GM21576 (cell line): ENCODE data around the gene VAT1L.

Source experiments
- ATAC-seq: cut with Tn5 transposase; IDR thresholded peaks from one replicate; pipeline ENCODE4 v1.9.1; 2021; ENCODE audit warnings: mild to moderate bottlenecking, moderate library complexity; ENCODE audit not compliant: unreplicated experiment

Gene VAT1L

DNA sequence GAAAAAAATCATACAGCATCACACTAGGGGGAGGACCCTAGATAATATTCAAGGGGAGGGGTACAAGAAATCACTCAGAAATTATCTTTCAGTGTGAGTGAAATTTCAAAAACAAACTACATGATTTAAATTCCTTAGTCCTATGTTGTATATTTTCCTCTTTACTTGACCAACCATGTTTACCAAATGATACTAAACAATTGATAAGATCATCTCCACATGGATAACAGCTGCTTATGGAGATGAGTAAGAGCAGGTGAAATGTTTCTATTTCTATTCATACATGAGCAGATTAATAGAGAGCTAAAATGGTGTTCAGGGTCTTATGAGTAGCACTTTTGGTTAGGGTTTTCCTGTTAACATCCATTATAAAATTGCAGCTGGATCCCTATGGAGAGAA is 7.3 kb upstream of the VAT1L start:
- no peak for ATAC-seq

DNA sequence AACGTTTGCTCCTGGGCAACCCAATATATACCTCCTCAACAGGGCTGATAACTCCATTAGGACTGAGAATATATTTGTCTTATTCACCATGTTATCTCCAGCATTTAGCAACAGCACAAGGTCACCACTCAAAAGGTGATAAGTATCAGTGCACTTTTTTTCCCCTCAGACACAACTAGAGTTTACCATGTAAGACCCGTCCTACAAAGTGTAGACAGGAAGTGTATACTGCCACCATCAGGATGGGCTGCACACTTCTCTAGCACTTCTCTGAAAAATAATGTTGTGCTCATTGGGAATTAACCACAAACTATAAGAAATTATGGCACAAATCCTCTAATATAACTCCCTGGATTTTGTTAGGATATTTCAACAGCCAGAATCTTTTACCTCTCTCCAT is 5.7 kb upstream of the VAT1L start:
- ATAC-seq: no peak

DNA sequence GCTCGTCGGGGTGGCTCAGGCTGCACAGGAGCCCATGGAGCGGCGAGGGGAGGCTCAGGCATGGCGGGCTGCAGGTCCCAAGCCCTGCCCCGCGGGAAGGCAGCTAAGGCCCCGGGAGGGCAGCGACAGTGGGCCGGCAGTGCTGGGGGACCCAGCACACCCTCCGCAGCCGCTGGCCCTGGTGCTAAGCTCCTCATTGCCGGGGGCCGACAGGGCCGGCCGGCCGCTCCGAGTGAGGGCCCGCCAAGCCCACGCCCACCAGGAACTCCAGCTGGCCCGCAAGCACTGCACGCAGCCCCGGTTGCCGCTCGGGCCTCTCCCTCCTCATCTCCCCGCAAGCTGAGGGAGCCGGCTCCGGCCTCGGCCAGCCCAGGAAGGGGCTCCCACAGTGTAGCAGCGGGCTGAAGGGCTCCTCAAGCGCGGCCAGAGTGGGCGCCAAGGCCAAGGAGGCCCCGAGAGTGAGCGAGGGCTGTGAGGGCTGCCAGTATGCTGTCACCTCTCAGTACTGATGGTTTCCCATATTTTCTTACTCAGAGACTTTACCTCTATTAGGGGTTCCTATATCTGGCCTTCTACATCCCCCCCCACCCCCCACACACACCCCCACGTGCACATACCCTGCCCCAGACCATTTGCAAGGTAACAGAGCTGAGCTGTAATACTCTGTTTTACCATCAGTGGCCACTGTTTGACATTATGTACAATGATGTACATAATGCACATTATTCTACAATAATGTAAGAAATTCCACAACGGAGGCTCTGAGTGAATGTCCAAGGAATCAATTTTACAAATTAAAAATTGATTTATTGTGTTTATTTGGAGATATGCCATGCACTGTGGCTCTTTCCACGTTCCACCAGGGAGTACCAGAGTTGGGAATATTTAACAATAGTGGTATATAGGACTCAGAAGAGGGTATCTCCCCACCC is 3.7 kb upstream of the VAT1L start:
- ATAC-seq: no peak

DNA sequence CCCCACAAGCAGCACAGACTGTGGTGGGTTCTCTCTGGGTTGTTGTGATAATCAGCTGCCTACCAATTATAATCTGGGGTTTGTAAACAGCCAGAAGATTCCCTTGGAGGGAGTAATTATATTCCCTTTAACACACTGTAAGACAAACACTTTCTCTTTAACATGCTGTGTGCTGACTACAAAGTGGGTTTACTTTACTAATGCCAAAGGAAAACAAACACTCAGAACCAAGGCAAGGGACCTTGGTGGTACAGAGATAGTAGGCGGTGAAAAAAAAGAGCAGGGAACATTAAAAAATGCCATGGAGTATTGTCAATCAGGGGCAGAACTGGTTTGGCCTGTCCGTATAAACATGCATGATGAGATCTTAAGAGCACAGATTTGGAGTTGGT is 3.0 kb upstream of the VAT1L start:
- no peak for ATAC-seq

DNA sequence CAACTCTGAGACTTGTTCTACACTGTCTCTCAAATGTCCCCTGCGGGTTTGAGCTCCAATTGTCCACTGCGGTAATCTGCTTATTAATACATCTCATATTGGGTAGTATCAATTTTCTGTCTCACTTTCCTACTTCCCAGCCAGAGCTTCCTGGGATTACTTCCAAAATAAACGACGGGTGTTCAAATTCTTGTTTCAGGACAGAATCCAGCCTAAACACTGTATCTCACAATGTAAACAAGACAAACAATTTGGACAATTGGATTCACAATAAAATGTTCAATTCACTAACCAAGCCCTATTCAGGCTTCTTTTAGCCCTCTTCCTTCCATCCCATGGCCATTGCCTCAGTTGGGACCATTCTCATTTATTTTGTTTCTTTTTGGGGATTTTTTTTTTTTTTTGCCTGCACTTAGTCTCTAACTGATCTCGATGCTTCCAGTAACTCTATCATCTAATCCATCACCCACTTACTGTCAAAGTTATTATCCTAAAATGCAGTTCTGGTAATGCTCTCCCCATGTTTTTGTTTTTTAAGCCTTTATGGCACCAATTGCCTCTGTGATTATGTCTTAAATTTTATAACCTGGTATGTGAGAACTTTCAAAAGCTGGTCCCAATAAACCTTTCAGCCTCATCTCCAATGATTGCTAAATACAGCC is 2.0 kb upstream of the VAT1L start:
- ATAC-seq: no peak

DNA sequence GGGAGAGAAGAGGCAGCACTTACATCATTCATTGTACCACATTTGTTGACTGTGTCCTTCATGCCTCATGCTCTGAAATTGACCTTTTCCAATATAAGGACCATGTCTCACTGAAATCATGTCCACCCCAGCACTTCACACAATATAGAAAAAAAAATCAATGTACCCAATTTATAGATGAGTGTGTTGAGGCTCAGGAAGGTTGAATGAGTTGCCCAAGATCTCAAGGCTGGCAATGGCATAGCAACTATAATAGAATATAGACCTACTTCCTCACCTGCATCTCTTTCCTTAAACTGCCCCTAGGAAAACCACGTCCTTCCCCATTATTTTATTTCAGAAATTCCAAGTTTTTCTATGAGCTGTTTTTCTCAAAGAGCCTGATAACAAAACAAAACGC is 912 bp upstream of the VAT1L start:
- no peak for ATAC-seq

DNA sequence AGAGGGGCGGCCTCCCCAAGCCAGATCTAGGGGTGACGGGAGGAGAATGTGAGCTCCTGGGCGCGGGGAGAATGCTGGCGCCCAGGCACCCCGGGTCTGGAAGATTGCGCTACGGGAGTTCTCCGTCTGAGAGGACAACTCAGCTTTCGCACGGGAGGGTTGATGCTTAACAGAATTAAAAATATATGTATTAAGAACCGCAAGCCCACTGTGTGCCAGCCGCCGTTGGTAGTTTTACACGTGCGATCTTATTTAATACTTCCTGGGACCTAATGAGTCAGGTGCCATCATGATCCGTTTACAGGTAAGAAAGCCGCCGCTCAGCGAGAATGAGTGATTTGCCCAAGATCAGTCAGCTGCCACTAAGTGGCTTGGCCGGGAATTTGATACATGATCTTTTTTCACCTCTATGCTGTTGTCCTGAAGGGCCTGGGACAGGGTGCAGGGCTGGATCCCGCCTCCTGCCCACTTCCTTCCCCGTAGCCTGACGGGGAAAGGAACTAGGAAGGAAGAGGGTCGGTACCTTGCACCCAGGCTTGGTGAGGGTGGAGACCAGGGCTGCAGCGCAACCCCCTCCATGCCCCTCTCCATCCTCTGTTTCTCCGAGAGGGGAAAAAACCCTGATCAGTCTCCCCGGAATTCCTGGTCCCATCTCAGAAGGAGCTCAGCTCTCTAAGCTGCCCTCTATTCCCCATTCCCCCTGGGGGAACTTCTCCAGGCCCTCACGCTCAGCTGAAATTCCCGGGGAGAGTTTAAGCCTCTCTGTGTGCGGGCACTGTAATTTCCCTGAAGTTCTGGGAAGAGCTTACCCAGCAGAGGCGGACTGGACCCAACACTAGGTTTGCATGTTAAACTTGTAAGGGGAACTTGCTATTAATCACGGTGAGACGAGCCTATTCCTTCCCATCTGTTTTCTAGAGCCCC is 983 bp downstream of the VAT1L start:
- ATAC-seq: no peak

DNA sequence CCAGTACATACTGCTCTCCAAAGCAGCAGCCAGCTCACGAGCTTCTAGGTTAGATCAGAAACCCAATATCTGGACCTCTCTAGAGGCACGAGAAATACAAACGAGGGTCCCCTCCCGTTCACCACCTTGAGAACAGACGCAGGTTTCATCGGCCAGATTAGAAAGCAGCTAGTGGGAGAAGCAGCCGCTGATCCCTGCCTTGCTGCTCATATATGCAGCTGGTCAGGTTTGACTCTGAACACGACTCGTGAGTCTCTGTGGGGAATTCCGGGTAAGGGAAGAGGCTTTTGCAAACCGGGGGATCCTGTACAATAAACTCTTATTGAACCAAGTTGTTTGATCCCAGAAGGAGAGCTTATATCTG is 1.6 kb downstream of the VAT1L start:
- ATAC-seq: no peak

DNA sequence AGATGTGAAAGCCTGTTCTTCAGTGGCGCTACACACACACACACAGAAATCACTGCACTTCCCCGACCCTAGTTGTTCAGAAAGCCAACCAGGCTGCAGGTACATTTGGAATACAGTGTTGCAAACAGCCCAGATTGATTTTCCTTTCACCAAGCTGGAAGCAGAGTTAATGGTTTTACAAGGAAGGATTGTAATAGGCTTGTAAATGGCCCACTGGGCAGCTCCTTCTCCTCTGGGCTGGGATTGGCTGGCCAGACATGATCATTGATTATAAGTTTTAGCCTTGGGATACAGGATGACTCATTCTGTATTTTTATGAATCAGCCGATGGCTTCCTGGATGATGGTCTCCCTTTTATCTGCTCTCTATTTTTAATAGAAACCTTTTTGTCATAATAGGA is 2.5 kb downstream of the VAT1L start:
- no peak for ATAC-seq

DNA sequence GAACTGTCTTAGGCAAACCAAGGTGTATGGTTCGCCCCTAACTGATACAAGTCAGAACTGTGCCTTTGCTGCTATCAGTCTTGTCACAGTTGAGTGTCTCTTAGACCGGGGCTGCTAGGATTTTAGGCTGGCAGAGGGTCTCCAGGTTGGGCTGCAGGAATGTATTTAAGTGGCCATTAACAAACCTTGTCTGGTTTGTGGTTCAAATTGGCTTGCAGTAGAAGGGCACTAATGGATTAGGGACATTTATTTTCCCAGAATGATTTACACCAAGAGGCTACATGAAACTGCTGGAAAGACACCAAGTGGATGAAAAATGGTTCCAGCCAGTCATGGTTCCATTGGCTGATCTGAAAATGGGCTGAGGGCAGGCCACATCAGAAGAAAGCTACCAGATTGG is 5.1 kb downstream of the VAT1L start:
- ATAC-seq: no peak

DNA sequence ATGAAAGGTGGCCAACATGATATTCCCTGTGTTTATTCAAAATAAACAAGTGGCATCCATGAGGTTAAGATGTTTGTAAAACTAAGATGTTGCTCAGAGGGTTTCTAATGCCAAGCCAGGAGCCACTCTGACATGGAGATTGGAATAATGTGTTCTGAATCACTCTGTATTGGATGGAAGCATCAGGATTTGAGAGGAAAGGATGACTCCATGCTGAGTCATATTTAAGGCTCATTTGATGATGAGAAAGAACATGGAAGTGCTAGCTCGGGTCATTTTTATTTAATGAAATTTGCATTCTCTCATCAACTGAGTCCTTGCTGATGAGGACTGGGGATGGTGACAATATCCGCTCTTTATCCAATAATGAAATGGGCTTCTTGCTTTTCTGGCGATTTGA is 6.2 kb downstream of the VAT1L start:
- ATAC-seq: no peak

DNA sequence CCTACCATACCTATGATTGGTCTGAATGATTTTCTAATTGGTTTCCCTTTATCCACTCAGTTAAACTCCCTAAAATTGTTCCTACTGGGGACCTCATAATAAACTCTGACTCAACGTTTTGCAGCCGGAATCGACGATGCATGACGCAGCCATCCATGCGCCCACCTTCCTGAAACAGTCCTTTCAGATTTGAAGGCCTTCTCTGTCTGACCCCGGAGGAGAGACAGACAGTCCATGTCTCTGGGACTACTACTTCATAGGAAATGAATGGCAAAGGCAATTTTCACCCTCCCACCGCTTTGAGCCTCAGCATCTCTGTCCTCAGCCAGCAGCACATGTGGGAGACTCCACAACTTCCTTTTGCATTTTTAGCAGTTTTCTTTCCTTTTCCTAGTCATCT is 13.5 kb downstream of the VAT1L start:
- no peak for ATAC-seq

DNA sequence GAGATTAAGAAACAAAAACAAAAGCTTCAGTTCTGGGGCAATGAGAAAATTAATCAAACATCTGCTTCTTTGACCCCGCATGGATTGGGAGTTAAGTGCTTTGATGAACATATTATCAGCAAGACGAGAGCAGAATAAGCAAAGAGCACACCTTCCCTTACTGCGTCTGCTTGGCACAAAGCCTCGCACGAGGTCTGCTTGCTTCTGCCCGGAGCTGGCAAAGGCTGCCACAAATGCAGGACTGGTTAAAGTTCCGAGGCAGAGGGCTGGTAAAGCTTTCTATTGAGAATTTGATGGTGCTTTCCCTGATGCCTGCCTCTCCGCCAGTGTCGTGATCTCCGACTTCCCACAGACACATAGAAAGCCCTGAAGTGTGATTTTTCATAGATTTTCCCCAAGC is 17.0 kb downstream of the VAT1L start:
- no peak for ATAC-seq

DNA sequence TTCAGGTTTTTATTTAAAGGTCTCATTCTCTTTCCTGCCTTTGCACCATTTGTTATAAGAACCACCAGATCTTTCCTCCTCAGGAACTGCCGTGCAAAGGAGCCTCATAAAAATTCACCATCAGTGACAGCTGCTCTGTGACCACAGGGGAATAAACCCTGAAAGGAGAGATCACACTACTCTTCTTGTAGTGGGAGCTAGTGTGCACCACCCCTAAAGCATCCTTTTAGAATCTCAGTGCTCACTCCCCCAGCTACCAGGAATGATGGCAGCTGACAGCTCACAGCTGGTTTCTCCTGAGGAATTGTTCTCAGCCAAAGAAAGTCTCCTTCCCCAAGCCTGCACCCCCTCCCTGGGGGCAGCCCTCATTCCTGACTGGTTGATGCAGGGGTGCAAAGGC is 18.7 kb downstream of the VAT1L start:
- ATAC-seq: no peak

DNA sequence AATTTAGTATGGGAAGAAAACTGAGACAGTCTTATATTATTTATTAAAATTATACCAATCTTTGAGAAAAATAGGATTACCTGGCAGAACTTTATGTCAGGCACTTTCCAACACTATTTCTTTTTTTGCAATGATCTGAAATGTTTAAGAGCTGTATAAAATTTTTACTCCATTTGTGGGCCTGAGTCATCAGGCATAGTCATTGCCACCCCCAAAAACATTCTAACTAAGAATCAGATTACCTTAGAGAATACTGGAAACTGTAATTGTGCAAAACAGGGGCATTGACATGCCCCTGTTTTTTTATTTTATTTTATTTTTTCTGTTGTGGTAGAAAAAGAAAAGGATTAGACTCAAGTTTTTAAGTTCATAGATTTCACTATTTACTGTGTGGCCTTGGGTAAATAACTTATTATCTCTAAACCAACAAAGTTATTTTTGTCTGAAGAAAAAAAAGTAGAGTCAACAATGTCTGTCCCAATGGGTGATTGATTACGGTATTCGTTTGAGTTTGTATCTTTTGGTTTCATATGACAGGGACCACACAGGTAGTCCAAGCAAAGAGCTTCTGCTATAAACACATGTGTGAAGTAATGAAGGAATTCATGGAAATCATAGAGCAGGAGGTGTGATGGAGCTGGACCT is 24.6 kb downstream of the VAT1L start:
- no peak for ATAC-seq

DNA sequence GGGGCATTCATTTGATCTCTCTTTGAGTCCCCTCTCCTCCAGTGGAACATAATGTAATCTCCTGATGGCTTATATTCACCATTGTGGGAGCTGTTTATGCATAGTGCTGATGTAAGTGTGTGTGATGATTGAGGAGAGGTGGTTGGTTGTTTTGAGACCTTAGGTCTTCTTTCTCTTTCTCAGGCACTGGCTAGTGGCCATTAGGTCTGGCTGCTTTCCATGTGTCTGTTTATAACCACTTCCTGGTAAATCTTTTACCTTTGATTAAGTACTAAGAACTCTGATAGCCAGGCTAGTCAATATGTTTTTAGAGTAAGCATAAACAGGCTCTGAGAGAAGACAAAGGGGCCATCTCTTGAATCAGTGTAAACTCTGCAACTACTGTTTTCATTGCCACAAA is 27.9 kb downstream of the VAT1L start:
- ATAC-seq: no peak

DNA sequence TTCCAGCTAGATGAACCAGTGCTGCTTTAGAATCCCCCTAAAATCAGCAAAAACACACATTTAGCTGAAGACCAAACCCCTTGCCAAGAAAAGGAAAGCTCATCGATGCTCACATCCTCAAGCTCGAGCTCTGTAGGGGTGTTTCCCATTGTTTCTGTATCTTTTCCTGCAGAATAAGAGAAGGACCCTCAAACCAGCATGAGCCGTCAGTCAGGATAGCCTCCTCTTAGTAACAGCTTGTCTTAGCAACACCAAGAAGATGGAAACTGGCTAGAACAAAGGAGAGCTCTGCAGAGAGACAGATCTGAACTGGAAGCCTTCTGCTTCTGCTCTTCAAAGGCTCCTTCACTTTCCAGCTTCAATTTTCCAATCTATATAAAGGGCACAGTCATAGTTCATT is 32.0 kb downstream of the VAT1L start:
- no peak for ATAC-seq

DNA sequence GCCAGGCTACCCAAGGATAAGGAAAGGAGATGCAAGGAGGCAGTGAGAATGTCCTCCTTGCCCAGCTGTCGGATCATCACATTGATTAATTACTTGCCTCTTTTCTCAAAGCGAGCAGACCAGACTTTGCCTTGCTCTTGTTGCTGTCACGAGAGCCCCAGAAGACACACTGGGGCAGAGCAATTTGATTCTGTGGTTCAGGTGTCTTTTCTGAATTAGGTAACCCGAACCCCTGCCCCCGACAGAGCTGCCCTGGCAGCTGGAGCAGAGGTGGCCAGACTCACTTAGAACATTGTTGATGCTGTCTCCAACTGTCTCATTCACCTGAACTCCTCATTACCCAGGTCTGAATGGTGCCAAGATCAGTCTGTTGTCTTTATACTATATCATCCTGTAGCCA is 34.3 kb downstream of the VAT1L start:
- no peak for ATAC-seq

DNA sequence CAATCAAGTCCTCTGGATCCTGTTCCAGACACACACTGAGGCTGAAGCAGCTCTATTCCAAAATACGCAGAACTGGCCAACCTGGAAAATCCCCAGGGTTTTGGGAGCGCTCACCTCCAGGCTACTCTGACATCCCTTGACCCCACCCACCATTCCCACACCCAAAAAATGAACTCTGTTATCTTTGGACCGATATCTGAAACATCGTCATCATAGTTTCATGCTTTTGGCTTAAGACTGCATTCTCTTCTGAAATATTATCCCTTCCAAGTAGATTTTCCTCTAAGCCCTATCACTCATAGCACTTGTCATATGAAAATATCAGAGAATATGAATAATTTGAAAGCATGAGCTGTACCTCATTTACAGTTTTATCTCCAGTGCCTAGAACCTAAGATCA is 34.7 kb downstream of the VAT1L start:
- no peak for ATAC-seq

DNA sequence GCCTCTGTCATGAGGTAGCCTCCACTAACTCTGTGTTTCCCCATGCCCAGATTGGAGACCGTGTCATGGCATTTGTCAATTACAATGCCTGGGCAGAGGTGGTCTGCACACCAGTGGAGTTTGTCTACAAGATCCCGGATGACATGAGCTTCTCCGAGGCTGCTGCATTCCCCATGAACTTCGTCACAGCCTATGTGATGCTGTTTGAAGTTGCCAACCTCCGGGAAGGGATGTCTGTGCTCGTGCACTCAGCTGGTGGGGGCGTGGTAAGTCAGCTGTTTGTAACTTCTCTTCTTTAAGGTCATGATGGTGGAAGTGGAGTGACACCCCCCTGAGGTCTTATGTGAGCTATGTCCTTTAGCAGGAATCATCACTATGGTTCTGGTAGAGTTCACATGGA is 36.8 kb downstream of the VAT1L start:
- ATAC-seq: no peak

DNA sequence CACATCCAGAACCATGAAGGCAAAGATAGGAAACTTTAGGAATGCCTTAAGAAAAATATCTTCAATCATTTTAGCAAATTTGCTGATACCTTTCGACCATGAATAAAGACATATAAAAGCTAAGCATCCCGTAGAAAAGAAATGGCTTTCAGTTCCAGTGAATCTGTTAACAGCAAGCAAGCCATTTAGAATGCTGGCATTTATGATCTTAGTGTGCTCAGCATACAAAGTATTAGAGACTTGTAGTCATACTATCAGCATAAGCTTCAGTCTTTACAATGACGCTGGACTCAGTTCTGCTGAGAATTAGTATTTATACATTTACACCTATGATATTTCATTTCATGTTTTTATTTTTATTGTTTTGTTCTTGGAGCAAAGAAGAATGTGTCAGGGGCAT is 38.7 kb downstream of the VAT1L start:
- no peak for ATAC-seq
